IMR-90 (cell line): ENCODE data around the gene MCUR1. TPM values are rescaled to one million over a fixed set of nuclear protein-coding genes. Genes with fewer than 3 reads are reported as not detected.

ENCODE experiments used
- ATAC-seq: fragments of 200-7000 bp; cut with Tn5 transposase; 2 replicates; pipeline ENCODE4 v1.9.1; 2020; ENCODE audit warnings: low read depth, mild to moderate bottlenecking, moderate library complexity
- BruUV-seq: library from RNA; stranded (reverse); fragments of 400-500 nt; replicated peaks from 2 replicates; lab custom pipeline; 2021; lab: Mats Ljungman, UMichigan
- CTCF ChIA-PET: fragments of 300-600 bp; formaldehyde crosslinking; extraction: SDS; loops from one replicate; lab custom pipeline; 2021; ENCODE audit warnings: antibody characterized with exemption; lab: Yijun Ruan, JAX
- POLR2A ChIA-PET: fragments of 300-600 bp; sonication (Branson Sonifier 250); formaldehyde crosslinking; loops from one replicate; lab custom pipeline; 2022; ENCODE audit warnings: antibody characterized with exemption; ENCODE audit not compliant: unreplicated experiment; lab: Charles Lee
- DNase-seq: peaks from one replicate; pipeline ENCODE4 v3.0.0; 2013
- H2AFZ ChIP-seq: replicated peaks from 2 replicates; pipeline ENCODE3; 2013; ENCODE audit warnings: low read length, mild to moderate bottlenecking; ENCODE audit not compliant: poor library complexity
- H2AK5ac ChIP-seq: 2 replicates; pipeline ENCODE4 v1.6.1; 2013; ENCODE audit warnings: low read depth, low read length, inconsistent platforms
- H2AK9ac ChIP-seq: replicated peaks from 2 replicates; pipeline ENCODE3; 2013; ENCODE audit warnings: mild to moderate bottlenecking, low read depth, low read length, moderate library complexity; ENCODE audit not compliant: poor library complexity
- H2BK120ac ChIP-seq: 2 replicates; pipeline ENCODE4 v1.6.1; 2013; ENCODE audit warnings: low read depth, low read length, inconsistent platforms
- H2BK15ac ChIP-seq: 3 replicates; pipeline ENCODE4 v1.6.1; 2013; ENCODE audit warnings: low read depth, low read length, inconsistent platforms
- H2BK20ac ChIP-seq: 2 replicates; pipeline ENCODE4 v1.6.1; 2013; ENCODE audit warnings: low read depth, mild to moderate bottlenecking, inconsistent platforms, low read length, moderate library complexity
- H2BK5ac ChIP-seq: 2 replicates; pipeline ENCODE4 v1.6.1; 2013; ENCODE audit warnings: mild to moderate bottlenecking, low read depth, low read length, inconsistent platforms; ENCODE audit not compliant: poor library complexity, severe bottlenecking
- H3K14ac ChIP-seq: replicated peaks from 2 replicates; pipeline ENCODE4 v1.6.1; 2013; ENCODE audit warnings: low read depth, low read length, inconsistent platforms
- H3K18ac ChIP-seq: 2 replicates; pipeline ENCODE4 v1.6.1; 2013; ENCODE audit warnings: low read depth, low read length, control low read depth
- H3K23ac ChIP-seq: 2 replicates; pipeline ENCODE4 v1.6.1; 2013; ENCODE audit warnings: low read depth, low read length, inconsistent platforms
- H3K27ac ChIP-seq: 2 replicates; pipeline ENCODE4 v1.5.1; 2013; ENCODE audit warnings: mild to moderate bottlenecking, control low read depth, low read length; ENCODE audit not compliant: insufficient read depth
- H3K27me3 ChIP-seq: 2 replicates; pipeline ENCODE4 v1.6.1; 2013; ENCODE audit warnings: low read length; ENCODE audit not compliant: control insufficient read depth, insufficient read depth
- H3K36me3 ChIP-seq: 2 replicates; pipeline ENCODE4 v1.6.1; 2013; ENCODE audit warnings: low read length, mixed read lengths; ENCODE audit not compliant: control insufficient read depth, insufficient read depth
- H3K4ac ChIP-seq: 2 replicates; pipeline ENCODE4 v1.6.1; 2013; ENCODE audit warnings: low read depth, low read length, inconsistent platforms
- H3K4me1 ChIP-seq: 2 replicates; pipeline ENCODE4 v1.6.1; 2013; ENCODE audit warnings: low read length, mixed read lengths; ENCODE audit not compliant: control insufficient read depth, insufficient read depth
- H3K4me2 ChIP-seq: 2 replicates; pipeline ENCODE4 v1.6.1; 2013; ENCODE audit warnings: low read depth, mild to moderate bottlenecking, control low read depth, low read length, moderate library complexity
- H3K4me3 ChIP-seq: 2 replicates; pipeline ENCODE4 v1.5.1; 2013; ENCODE audit warnings: low read depth, mild to moderate bottlenecking, control low read depth, low read length, moderate library complexity; ENCODE audit not compliant: insufficient read depth
- H3K56ac ChIP-seq: 2 replicates; pipeline ENCODE4 v1.6.1; 2013; ENCODE audit warnings: low read length, inconsistent platforms; ENCODE audit not compliant: insufficient read depth; ENCODE audit errors: extremely low read depth
- H3K79me1 ChIP-seq, 2 experiments: 2 replicates each; pipeline ENCODE4 v1.6.1; 2013; ENCODE audit warnings: low read length in 2 of 2, inconsistent platforms in 1 of 2, low read depth in 1 of 2
- H3K9ac ChIP-seq: 2 replicates; pipeline ENCODE4 v1.6.1; 2013; ENCODE audit warnings: low read depth, low read length, control low read depth
- H3K9me1 ChIP-seq: 2 replicates; pipeline ENCODE4 v1.6.1; 2013; ENCODE audit warnings: low read length, inconsistent platforms; ENCODE audit not compliant: insufficient read depth
- H3K9me3 ChIP-seq: 2 replicates; pipeline ENCODE4 v1.6.1; 2013; ENCODE audit warnings: low read length; ENCODE audit not compliant: control insufficient read depth, insufficient read depth
- H4K20me1 ChIP-seq: 2 replicates; pipeline ENCODE4 v1.6.1; 2013; ENCODE audit warnings: low read length, inconsistent platforms; ENCODE audit not compliant: insufficient read depth
- H4K5ac ChIP-seq: 2 replicates; pipeline ENCODE4 v1.6.1; 2013; ENCODE audit warnings: mild to moderate bottlenecking, low read depth, low read length, control low read depth
- H4K8ac ChIP-seq, 2 experiments: 2 replicates each; pipeline ENCODE4 v1.6.1; 2013; ENCODE audit warnings: low read depth in 2 of 2, low read length in 2 of 2, control low read depth in 1 of 2, inconsistent platforms in 1 of 2
- H4K91ac ChIP-seq: 2 replicates; pipeline ENCODE4 v1.6.1; 2013; ENCODE audit warnings: low read depth, low read length, inconsistent platforms; ENCODE audit not compliant: insufficient read depth
- BHLHE40 ChIP-seq: fragments of 150-350 bp; IDR thresholded peaks from 2 replicates; pipeline ENCODE4 v1.6.1; 2016; ENCODE audit warnings: mild to moderate bottlenecking, low read depth, low read length
- CHD1 ChIP-seq: IDR thresholded peaks from 2 replicates; pipeline ENCODE4 v1.6.1; 2012; ENCODE audit warnings: low read depth, low read length, improper control_type of control experiment
- CTCF ChIP-seq: conservative IDR thresholded peaks from 2 replicates; pipeline ENCODE4 v1.5.1; 2012; ENCODE audit warnings: mild to moderate bottlenecking, low read depth, low read length, improper control_type of control experiment
- FOS ChIP-seq: fragments of 150-350 bp; IDR thresholded peaks from 2 replicates; pipeline ENCODE4 v1.6.1; 2016; ENCODE audit warnings: low read depth, low read length
- MAZ ChIP-seq: IDR thresholded peaks from 2 replicates; pipeline ENCODE4 v1.6.1; 2012; ENCODE audit warnings: low read depth, mild to moderate bottlenecking, low read length, improper control_type of control experiment, moderate library complexity, borderline replicate concordance
- NFE2L2 ChIP-seq: fragments of 150-350 bp; IDR thresholded peaks from 2 replicates; pipeline ENCODE4 v1.6.1; 2016; ENCODE audit warnings: low read depth, mild to moderate bottlenecking, low read length
- POLR2A ChIP-seq: IDR thresholded peaks from 2 replicates; pipeline ENCODE4 v1.6.1; 2012; ENCODE audit warnings: mild to moderate bottlenecking, low read depth, low read length
- RAD21 ChIP-seq: IDR thresholded peaks from 2 replicates; pipeline ENCODE4 v1.6.1; 2012; ENCODE audit warnings: low read length, improper control_type of control experiment
- RCOR1 ChIP-seq: IDR thresholded peaks from 2 replicates; pipeline ENCODE4 v1.6.1; 2012; ENCODE audit warnings: mild to moderate bottlenecking, low read length, improper control_type of control experiment; ENCODE audit not compliant: insufficient replicate concordance
- RFX5 ChIP-seq: IDR thresholded peaks from 2 replicates; pipeline ENCODE4 v1.8.0; 2012; ENCODE audit warnings: low read depth, mild to moderate bottlenecking, low read length, moderate library complexity
- SMC3 ChIP-seq: fragments of 150-350 bp; IDR thresholded peaks from 2 replicates; pipeline ENCODE4 v1.6.1; 2016; ENCODE audit warnings: low read depth, mild to moderate bottlenecking, antibody characterized with exemption, low read length, moderate library complexity
- USF2 ChIP-seq: fragments of 150-350 bp; IDR thresholded peaks from 2 replicates; pipeline ENCODE4 v1.6.1; 2017; ENCODE audit warnings: mild to moderate bottlenecking, antibody characterized with exemption, low read length, low read depth
- WGBS, 2 experiments: methylation state at CpG; one replicate each; pipeline versions ENCODE4 v1.1.5 to v1.1.7; 2013; ENCODE audit warnings: missing lambda C conversion rate in 2 of 2; ENCODE audit not compliant: insufficient read length in 1 of 2; ENCODE audit errors: extremely low coverage in 2 of 2; 5-methylcytosine and 5-hydroxymethylcytosine counted together
- dilution Hi-C: fragments of 300-500 bp; cut with HindIII; formaldehyde crosslinking; loops from one replicate; pipeline ENCODE4 v1.14.3; 2018; ENCODE audit warnings: low sequenced_read_pairs; ENCODE audit not compliant: unreplicated experiment
- in situ Hi-C: fragments of 300-500 bp; cut with MboI; formaldehyde crosslinking; loops from 3 replicates; pipeline ENCODE4 v1.14.3; 2019; ENCODE audit warnings: low sequenced_read_pairs, inconsistent platforms, mixed read lengths
- intact Hi-C: fragments of 100-400 bp; cut with micrococcal nuclease; formaldehyde crosslinking; loops from 2 replicates; pipeline ENCODE4 v1.10.0; 2022
- polyA plus RNA-seq, 3 experiments: library from polyadenylated mRNA; depleted of rRNA; stranded (reverse); fragments of >200 nt; gene quantifications; 2 replicates each; pipeline ENCODE4 v1.2.3, GENCODE V29; 2012; ENCODE audit warnings: low replicate concordance in 1 of 3
- total RNA-seq: library from RNA; depleted of rRNA; stranded (reverse); fragments of >200 nt; gene quantifications from 2 replicates; pipeline ENCODE4 v1.2.3, GENCODE V29; 2012
- TF ChIP-seq, protein P1 (sequence below): fragments of 150-350 bp; IDR thresholded peaks from 2 replicates; pipeline ENCODE4 v1.6.1; 2016; ENCODE audit warnings: low read depth, mild to moderate bottlenecking, low read length, moderate library complexity, borderline replicate concordance

The MCUR1 gene
- total and polyA plus RNA-seq, 2 of the 4 experiments (the other 2 are of a cell fraction): 4.1 to 6.5 TPM

GRCh38 chr6:13825871-13826270 is 11.5 kb upstream of the MCUR1 start:
- H2BK5ac ChIP-seq: no peak overlapping the region
- H3K4me1 ChIP-seq: no peaks in the 10 kb centered on the region
- ChIA-PET POLR2A (no interaction called here), CTCF (no interaction called here)
- in situ Hi-C loops (no loop called here), intact Hi-C loops (no loop called here), dilution Hi-C loops (no loop called here)
- BruUV-seq: no TSS peak
- no peak overlapping the region for H3K56ac ChIP-seq
- no CpG with 5 or more reads among the region's 1 CpG for WGBS, 2 experiments
- H3K27ac ChIP-seq: no peak overlapping the region
- no peaks in the 10 kb centered on the region for H4K20me1 ChIP-seq
- H3K27me3 ChIP-seq: peaks cover 3% of the 10 kb centered on the region
- H2AK5ac ChIP-seq: no peak overlapping the region
- no peak overlapping the region for H4K91ac ChIP-seq
- no peak overlapping the region for H2AFZ ChIP-seq
- no peaks in the 10 kb centered on the region for H3K36me3 ChIP-seq
- TF ChIP-seq FOS: no peak
- TF ChIP-seq NFE2L2: no peak
- no peak for TF ChIP-seq POLR2A
- no peak for TF ChIP-seq BHLHE40
- no peak for TF ChIP-seq RFX5
- no peak for TF ChIP-seq RAD21
- TF ChIP-seq MAZ: no peak
- no peak for TF ChIP-seq SMC3
- TF ChIP-seq CTCF: no peak
- no peak for TF ChIP-seq USF2
- TF ChIP-seq RCOR1: no peak
- TF ChIP-seq, protein P1, sequence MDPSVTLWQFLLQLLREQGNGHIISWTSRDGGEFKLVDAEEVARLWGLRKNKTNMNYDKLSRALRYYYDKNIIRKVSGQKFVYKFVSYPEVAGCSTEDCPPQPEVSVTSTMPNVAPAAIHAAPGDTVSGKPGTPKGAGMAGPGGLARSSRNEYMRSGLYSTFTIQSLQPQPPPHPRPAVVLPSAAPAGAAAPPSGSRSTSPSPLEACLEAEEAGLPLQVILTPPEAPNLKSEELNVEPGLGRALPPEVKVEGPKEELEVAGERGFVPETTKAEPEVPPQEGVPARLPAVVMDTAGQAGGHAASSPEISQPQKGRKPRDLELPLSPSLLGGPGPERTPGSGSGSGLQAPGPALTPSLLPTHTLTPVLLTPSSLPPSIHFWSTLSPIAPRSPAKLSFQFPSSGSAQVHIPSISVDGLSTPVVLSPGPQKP: no peak
- TF ChIP-seq CHD1: no peak
- no peaks in the 10 kb centered on the region for H3K79me1 ChIP-seq
- no peak overlapping the region for H3K4ac ChIP-seq
- H3K9ac ChIP-seq: no peak overlapping the region
- no peaks in the 10 kb centered on the region; the same call in 1 of the 2 replicates for H3K9me3 ChIP-seq
- no peak overlapping the region for H3K4me2 ChIP-seq
- H3K14ac ChIP-seq: no peak overlapping the region
- no peak overlapping the region for H2BK15ac ChIP-seq
- H4K5ac ChIP-seq: no peak overlapping the region
- H4K8ac ChIP-seq: no peak overlapping the region
- no peak overlapping the region for H2BK120ac ChIP-seq
- no peak overlapping the region for H2BK20ac ChIP-seq
- no peak overlapping the region for H3K23ac ChIP-seq
- H3K18ac ChIP-seq: no peak overlapping the region
- DNase-seq (no peak), ATAC-seq (no peak)
- H2AK9ac ChIP-seq: no peak overlapping the region
- no peaks in the 10 kb centered on the region for H3K9me1 ChIP-seq
- no peak overlapping the region for H3K4me3 ChIP-seq
